ENCODE measurements around the gene STIMATE.
A peak's percentile ranks its signal among the peaks of the same experiment; 100 is the strongest.

Gene STIMATE

DNA sequence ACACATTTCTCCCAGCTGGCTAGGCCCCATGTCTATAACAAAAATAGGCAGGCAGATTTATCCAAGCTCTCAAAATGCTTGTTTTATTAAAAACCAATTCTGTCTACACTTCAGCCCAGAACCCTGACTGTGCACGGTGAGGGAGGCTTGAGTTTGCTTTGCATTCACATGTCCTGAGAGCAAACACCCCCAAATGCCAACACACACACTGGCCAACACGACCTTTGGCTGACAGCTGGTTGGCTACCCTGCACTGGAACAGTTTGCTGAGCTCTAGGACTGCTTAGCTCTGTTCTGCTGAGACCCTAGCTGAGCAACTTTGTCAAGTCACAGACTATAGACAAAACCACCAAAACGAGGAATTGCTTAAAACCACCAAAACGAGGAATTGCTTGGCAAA is 3.6 kb downstream of the STIMATE start:
- no peak for DNase-seq

DNA sequence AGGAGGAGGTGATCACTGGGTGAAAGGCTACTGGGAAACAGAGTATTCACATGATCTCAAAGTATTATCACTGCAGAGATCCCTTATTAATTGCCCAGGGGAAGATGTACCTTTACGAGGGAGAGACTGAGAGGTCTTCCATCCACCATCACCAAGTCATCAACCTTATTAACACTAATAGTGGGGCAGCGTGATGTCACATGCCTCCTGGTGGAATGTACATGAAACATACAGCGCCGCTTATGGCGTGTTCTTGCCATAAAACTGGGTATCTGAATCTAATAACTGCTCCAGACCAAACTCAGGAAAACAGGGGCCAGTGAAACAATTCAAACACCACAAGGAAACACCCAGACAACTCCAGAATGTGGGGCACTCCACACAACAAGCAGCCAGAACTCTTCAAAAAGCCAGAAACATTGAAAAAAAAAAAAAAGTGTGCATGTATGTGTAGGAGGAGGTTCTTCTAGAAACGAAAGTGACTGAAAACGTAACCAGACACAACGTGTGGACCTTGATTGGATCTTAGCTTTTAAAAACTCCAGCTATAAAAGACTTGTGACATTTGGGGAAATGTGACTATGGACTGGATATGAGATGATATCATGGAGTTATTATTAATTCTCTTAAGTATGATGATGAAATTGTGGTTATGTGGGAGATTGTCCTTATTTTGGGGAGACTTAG is 4.6 kb downstream of the STIMATE start:
- DNase-seq = peak; percentile 59

DNA sequence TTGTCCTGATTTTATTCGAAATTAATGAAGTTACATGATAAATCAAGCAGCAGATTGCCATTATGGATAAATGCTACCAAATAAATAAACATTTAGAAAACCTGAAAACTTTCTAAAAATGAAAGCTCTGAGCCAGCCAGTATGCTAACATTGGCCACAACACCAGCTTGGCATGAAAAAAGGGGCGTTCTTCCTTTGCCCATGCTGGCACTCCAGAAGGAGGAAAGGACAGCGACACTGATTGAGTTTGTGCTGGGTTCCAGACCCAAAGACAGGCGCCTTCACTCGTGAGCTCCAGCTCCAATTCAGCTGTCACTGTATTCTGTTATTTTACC is 5.1 kb downstream of the STIMATE start:
- DNase-seq = no peak

DNA sequence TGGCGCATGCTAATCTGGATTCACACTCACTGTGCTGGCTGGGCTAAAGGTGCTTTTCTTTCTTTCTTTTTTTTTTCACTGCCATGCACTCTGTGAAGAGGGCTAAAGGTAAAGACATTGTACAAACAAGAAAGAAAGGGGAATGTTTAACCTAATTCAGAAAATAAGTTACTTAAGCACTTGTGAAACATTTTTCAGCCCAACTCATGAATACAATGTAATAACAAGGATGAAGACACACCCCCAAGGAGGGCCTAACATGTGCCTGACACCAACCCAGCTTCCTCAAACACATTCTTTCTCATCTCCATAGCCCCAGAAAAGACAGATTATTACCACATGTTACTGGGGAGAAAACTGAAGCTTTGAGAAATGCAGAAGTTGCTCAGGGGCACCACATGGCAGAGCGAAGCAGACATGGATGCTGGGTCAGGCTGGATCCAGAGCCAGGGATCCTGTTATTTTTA is 5.7 kb downstream of the STIMATE start:
- DNase-seq = peak; percentile 19

DNA sequence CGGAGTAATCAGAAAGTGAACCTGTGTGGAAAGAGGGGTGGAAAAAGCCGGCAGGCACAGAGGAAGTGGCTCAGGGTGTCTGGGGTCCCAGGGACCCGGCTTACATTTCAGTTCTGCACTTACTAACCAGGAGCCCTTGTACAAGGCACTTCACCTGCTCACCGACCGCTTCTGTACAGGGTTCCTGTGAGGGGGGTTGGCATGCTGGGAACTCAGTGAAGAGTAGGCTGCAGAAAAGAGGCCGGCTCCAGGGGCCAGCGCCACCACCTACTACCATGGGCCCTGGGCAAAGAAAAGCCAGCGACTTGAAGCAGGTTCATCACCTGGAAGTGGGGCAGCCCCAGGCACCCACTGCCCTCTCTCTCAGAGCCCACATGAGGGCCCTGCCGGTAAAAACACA is 6.2 kb downstream of the STIMATE start:
- no peak for DNase-seq

DNA sequence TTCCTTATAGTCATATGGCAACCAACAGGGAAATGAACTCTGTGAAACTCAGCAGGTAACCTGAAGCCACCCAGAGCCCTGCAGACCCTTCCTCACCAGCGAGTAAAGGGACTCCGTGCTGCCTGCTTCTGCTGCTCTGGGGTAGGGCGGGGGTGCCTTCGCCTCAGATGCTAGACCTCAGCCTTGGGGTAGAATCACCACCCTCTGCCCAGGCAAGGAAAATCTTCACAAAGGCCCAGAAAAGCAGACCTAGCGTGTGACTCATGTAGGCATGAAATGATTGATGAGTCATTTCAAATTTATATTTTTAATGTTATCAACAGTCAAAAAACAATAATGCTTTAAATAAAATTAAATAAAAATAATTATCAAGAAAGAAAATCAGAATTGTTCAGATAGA is 6.6 kb downstream of the STIMATE start:
- no peak for DNase-seq

DNA sequence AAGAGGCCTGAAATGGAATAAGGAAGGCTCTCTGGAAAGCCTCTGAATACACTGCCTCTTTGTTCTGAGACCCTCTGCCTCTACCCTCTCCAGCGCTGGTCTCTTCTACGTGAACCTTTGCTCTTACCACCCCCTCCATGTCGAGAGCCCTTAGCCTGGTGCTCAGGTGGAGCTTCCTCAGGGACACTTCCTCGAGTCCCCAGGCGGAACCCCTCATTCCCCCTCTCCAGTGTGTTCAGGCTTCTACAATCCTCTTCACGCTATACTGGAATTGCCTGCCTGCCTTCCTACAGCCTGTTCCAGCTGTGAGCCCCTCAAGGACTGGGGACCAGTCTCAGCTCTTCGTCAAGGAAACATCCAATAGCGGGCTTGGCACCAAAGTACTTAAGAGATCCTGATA is 7.4 kb downstream of the STIMATE start:
- no peak for DNase-seq

DNA sequence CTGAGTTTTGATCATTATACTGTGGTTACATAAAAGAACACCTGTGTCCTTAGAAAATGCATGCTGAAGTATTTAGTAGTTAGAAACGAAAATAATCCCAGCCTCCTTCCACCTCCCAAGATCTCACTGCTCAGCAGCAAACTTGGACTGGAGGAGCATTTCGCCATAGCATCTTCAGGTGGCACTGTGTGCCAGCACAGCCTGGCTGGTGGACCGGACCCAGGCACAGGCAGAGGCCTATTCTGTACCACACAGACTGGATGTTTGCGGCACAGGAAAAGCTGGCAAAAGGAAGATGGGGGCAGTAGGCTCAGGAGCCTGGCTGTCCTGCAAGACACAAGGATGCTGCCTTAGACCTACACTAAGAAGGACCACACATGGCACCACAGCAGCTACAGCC is 10.2 kb downstream of the STIMATE start:
- no peak for DNase-seq

DNA sequence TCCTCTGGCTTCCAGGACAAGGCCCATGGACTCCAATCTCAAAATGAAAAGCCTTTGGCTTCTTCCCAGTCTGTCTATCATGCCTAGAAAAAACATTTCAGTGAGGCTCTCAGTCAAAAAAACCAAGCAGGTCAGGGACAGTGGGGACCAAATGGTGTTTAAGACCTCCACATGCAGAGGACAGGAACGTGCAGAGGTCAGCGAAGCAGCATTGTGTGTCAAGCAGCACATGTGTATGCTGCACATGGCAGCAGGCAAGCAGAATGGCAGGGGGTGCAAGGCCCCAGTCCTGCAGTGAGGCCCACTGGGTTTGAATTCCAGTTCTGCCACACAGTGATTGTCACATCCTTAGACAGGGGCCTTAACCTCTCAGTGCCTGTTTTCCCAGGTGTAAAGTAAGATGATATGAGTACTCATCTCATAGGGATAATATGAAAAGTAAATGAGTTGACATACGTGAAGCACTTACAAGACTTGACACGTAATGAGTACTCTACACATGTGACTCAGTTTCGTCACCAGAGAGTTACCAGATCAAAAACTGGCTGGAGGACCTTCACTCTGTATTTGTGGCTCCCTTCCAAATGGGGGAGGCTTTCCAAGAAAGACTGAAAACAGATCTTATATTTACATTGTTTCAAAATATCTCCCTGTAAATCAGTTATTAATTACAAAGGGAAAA is 11.2 kb downstream of the STIMATE start:
- DNase-seq = no peak

DNA sequence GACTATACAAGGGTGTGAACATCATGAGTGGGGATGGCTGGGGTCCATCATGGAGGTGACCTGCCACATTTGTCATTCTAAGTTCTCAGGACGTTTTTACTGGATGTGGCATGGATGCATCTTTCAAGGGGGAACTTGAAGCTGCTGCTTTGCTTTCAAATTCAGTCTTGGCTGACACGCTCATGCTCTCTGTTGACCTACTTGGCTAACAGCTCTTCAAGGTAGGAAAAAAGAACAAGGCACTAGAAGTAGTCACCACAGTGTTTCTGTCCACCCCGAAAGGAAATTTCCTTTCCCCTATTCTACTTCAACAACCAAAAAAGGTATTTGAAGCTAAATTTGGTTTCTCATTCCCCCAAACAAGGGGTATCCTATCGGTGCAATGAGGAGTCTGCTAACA is 15.0 kb downstream of the STIMATE start:
- DNase-seq = no peak

DNA sequence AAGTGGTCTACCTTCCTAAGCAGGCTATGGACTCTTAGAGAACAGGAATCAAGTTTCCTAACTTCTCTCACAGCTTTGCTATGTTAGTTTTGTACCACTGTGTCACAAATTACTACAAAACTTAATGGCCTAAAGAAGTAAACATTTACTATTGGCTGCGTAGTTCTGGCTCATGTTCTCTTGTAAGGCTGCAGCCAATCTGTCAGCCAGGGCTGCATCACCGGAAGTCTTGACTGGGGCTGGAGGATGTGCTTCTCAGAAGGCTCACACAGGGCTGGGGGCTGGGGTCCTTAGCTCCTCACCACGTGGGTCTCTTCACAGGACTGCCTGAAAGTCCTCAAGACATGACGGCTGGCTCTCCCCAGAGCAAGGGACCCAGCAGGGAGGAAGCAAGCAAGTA is 15.5 kb downstream of the STIMATE start:
- DNase-seq = no peak

DNA sequence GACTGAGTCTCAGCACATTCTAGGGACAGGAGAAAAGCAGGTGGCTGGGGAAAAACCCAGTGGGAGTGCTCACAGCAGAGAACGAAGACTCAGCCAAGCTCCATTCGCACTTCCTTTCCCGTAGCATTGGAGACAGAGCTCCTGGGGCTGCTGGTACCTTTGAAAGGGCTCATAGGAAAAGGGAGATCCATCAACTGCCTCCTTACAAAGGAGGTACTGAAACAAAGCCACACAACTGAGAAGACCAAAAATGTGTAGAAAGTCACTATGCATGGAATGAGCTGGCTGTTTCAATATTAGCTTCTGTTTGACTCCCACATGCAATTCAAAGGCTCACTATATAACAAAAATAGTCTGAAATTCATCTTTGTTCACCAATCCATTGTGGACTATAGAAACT is 16.9 kb downstream of the STIMATE start:
- no peak for DNase-seq

DNA sequence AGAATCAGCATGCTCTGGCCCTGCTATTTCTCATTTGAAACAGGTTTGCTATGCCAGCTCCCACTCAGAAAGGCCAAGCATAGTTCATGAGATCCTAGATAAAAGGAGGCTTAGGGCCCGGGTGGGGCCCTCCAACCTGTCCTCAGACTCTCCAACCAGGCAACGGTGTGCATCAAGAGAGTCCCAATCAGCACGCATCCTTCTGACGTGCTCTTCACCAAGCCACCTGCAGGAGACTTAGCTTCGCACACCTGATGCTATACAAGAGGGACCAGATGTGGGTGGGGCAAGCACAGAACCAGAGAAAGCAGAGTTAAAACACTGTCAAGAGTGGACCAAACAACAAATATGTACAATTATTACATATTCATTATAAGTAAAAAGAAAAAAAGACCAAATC is 17.3 kb downstream of the STIMATE start:
- no peak for DNase-seq

DNA sequence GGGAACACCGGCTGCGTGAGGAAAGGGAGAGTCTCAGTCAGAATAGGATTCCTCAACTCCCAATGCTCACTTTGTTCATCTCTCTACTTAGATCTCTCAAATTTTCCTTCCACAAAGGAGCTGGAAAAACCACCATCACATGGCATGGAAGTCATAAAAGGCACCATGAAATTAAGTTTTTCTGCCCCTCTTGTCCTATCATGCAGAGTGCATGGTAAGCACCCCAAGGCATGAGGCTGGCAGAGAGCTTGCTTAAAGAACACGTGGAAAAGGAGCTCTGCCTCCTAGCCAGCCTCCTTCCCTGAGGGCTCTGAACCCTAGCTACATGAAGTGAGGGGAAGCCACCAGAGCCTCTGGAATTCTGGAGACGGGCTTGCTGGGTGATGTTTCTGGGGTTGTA is 17.8 kb downstream of the STIMATE start:
- DNase-seq = no peak

DNA sequence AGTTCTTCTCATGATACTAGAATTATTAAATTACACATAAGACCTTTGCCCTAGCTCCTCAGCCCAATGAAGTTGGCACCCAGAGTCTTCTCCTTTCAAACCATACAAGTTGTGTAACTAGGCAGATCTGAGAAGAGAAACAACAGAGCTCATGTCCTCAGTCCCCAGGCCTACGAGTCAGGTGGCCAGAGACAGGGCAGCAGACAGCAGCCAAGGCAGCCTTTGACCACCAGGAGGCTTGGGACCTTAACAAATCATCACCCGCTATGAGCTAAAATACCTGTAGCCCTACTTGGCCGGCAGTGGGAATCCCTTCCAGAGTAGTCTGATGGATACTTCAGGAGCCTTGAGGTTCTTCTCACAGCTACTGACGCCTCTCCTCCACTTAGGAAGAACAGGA is 18.3 kb downstream of the STIMATE start:
- DNase-seq = no peak

DNA sequence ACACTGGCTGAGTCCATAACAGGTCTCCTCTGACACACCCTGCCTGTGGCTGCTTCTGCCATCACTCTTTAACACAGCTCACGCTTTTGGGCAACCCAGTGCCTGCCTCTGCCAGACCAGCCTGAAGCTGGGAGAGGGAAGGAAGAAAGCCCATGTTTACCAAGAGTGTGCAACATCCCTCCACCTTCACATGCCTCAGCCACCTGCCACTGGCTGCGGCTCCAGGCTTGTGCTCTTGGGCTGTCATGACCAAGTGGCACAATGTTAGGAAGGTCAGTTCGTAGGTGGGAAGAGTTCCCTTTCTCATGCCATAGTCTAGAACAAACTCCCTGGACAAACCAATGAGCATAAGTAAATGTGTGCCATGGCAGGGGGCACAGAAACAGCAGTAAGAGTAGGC is 20.3 kb downstream of the STIMATE start:
- no peak for DNase-seq

DNA sequence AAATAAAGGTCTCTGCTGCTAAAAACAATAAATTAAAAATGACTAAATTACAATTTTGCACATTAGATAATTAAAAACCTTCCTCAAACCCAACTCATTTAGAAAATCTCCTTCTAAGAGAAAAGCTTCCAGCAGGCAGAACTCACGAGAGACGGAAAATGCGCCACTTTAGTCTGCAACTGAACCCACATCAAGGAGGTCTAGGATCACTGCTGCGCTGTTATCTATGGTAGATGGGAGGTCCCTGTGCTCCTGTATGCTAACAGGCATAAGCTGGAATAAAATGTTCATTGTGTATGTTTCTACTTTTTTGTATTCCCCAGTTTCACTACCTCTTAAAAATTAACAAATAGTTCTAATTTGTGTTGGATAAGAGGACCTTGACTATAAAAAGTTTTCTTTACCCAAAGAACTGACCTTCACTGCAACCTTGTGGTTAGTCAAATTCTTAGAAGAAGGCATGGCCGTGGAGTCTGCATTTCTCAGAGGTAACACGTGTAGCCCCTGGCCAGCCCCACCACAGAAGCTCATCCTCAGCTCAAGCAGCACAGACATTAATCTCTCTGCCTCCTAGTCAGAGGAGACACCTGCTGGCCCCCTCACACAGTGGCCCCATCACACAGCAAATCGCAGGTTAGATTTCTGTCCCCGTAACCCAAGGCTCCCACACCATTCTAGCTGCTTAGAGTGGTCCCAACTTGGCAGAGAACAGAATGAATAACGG is 22.3 kb downstream of the STIMATE start:
- no peak for DNase-seq

DNA sequence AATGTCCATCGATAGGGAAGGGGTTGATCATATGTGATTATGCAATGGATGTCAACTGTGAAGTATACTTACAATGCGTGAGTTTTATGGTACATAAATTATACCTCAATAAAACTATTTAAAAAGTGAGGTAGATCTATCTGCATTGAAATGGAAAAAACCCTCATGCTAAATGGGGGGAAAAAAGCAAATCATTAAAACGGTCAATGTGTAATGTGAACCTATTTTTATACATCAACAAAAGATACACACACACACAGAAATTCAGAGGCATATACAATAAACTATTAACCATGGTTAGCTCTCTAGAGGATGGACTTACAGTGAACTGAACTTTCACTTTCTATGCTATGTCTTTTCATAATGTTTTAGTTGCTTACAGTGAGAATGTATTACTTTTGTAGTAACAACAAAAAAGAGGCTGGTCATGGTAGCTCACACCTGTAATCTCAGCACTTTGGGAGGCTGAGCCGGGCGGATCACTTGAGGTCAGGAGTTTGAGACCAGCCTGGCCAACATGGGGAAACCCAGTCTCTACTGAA is 23.1 kb downstream of the STIMATE start:
- DNase-seq = no peak

DNA sequence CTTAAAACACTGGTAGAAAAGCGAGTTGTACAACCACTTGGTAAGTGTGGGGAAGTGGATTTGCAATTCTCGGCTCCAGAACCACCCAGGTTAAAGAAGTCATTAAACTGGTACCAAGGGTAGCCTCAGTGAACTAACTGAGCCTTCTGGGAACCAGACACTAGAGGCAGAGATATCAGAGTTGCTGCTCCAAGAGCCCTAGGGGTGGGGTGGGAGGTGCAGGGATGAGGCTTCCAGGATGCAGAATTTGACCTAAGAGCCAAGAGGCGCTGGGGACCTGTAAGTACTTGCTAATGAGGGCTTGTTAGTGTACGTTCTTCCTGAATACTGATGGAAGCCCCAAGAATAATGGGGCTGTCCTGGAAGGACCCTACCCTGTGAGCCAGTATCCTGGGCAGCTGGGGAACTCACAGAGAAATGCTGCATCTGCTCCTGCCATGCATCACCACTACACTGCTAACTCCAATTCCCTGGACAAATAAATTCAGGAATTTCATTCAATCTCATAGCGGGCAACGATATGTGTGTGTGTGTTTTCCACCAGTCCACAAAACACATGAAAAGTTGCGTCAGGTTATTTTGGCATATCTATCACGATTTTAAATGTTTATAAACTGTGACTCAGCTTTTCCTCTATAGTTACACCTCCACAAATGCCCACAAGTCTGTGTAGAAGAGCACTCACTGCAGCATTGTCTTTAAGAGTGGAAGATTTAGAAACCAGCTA is 23.8 kb downstream of the STIMATE start:
- DNase-seq = no peak

DNA sequence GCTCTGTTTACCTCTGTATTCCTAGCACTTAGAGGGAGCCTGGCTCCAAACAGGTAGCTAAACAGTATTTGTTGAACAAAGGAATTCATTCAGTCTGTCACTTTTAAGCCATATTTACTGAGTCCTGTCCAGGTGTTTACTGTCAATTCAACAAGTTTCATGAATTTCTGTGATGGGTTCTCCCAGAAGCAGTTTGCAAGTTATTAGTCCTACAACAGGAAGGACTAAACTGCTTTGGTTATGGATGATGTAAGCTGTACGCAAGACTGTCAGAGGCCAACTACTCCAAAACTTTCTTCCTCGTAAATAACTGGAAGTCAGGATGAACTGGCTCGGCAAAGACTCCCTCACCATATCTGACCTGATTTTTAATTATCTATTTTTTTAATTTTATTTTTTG is 25.1 kb downstream of the STIMATE start:
- DNase-seq = no peak

DNA sequence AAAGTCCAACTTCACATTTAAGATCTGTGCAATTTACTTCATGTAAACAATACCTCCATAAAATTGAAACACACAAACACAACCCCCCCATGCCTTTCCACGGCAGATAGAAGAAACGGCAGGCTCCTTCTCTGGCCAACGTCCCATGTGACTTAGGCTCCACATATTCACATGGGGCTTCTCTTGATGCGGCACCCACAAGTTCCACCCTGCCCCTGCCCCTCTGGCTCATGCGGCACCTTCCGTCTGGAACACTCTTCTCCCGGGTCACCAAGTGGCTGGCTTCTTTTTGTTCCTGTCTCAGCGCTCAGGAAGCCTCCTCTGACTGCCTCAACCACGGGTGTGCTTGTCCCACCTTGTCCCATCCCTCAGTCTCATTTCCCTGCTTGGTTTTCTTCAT is 25.6 kb downstream of the STIMATE start:
- no peak for DNase-seq

DNA sequence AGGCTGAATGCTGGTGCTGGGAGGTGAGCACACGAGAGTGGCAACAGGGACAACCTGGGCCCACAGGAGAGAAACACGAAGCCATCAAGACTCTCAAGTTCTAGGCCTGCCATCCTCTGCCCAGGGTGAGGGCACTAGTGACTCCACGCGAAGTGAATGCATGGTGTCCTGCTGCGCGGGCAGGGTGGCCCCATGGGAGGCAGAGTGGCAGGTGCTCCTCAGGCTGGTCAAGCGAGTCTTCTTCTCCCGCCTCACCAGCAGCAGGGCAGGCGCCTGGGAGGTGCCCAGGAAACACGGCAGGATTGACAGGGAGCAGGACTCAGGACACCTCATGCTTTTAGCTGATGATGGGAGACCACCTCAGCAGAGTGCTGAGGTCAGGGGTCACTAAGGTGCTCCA is 26.9 kb downstream of the STIMATE start:
- no peak for DNase-seq

DNA sequence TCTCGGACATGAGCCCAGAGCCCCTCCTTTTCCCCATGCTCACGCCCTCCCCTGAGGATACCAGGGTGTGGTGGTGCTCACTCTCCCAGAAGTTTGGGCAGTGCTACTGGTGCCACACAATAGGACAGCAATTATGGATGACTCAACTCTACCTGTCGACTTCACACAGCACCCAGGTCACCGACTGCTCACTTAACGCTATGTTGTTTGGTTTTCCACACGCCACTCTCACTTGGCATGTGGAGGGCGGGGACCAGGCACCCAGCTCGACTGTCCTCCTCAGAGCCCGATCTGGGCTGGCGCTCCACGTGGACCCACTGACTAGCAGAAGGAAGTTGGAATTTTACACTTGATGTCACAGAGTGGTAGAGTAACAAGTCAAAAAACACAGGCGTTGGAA is 30.9 kb downstream of the STIMATE start:
- no peak for DNase-seq

Measured in CD4-positive, alpha-beta T cell treated with Interleukin-21 for 1 hour (primary cell).